Measurements from ENCODE around the gene KHDRBS1.

DNA sequence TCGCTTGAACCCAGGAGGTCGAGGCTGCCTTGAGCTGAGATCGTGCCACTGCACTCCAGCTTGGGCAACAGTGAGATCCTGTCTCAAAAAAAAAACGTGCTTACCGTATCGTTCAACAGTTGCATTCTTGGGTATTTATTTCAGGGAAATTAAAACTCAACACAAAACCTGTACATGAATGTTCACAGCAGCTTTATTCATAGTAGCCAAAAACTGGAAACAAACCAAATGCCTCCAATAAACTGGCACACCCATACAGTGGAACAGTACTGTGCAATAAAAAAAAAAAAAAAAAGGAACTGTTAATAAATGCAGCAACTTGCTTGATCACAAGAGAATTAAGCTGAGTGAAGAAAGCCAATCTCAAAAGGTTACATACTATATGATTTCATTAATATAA is 6.7 kb downstream of the KHDRBS1 start:
- no peak for TF ChIP-seq POLR2AphosphoS5 (IDR thresholded peaks at IDR 0.05)
- TF ChIP-seq, protein P1, sequence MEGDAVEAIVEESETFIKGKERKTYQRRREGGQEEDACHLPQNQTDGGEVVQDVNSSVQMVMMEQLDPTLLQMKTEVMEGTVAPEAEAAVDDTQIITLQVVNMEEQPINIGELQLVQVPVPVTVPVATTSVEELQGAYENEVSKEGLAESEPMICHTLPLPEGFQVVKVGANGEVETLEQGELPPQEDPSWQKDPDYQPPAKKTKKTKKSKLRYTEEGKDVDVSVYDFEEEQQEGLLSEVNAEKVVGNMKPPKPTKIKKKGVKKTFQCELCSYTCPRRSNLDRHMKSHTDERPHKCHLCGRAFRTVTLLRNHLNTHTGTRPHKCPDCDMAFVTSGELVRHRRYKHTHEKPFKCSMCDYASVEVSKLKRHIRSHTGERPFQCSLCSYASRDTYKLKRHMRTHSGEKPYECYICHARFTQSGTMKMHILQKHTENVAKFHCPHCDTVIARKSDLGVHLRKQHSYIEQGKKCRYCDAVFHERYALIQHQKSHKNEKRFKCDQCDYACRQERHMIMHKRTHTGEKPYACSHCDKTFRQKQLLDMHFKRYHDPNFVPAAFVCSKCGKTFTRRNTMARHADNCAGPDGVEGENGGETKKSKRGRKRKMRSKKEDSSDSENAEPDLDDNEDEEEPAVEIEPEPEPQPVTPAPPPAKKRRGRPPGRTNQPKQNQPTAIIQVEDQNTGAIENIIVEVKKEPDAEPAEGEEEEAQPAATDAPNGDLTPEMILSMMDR (IDR thresholded peaks at IDR 0.05): no peak
- TF ChIP-seq POLR2A (IDR thresholded peaks at IDR 0.05): no peak
- TF ChIP-seq EP300 (IDR thresholded peaks at IDR 0.05): no peak
